SK-MEL-5 (cell line): Measurements from ENCODE around the gene KRT82. TPM values are rescaled to one million over a fixed set of nuclear protein-coding genes. Genes with fewer than 3 reads are reported as not detected.
"Not testable (repeated sequence)": the region's sequence is repeated elsewhere in the genome, so short reads cannot be mapped to it uniquely, and the experiment has no call there.

ENCODE experiments used
- DNase-seq: peaks from one replicate; pipeline ENCODE4 v3.0.0-alpha.2; 2016; ENCODE audit warnings: low read depth, low spot score
- in situ Hi-C: cut with HindIII; loops from 2 replicates; pipeline ENCODE4 v1.10.0; 2016; ENCODE audit warnings: low sequenced_read_pairs, high pct_unique_total_duplicates, low pct_unique_long_range_greater_than_20kb
- total RNA-seq: library from RNA; depleted of rRNA; stranded (reverse); fragments of >200 nt; shearing (Covaris generic); gene quantifications from 2 replicates; pipeline ENCODE4 v1.2.3, GENCODE V29; 2014

The KRT82 gene
- total RNA-seq, 1 experiment from 2014 or later: not detected

GRCh38 chr12:52417740-52418139, 11.6 kb upstream of the KRT82 start:
- DNase-seq: no peak
- in situ Hi-C loops: no loop called here

DNA sequence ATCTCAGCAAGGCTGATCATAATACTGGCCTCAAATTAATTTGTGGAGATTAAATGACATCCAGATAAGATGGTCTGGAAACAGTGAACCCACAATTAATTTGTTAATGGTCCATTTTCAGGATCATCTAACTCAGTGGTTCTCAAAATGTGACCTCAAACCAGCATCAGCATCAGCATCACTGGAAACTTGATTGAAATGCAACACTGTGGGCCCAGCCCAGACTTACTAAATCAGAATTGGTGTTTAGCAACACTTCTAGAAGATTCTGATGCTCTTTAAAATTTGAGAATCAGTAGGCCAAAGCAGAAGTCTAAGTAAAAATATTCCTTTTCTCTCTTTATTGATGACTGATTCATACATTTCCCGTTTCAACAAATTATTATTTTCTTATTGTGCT, 10.7 kb upstream of the KRT82 start:
- no peak for DNase-seq
- in situ Hi-C loops: no loop called here

DNA sequence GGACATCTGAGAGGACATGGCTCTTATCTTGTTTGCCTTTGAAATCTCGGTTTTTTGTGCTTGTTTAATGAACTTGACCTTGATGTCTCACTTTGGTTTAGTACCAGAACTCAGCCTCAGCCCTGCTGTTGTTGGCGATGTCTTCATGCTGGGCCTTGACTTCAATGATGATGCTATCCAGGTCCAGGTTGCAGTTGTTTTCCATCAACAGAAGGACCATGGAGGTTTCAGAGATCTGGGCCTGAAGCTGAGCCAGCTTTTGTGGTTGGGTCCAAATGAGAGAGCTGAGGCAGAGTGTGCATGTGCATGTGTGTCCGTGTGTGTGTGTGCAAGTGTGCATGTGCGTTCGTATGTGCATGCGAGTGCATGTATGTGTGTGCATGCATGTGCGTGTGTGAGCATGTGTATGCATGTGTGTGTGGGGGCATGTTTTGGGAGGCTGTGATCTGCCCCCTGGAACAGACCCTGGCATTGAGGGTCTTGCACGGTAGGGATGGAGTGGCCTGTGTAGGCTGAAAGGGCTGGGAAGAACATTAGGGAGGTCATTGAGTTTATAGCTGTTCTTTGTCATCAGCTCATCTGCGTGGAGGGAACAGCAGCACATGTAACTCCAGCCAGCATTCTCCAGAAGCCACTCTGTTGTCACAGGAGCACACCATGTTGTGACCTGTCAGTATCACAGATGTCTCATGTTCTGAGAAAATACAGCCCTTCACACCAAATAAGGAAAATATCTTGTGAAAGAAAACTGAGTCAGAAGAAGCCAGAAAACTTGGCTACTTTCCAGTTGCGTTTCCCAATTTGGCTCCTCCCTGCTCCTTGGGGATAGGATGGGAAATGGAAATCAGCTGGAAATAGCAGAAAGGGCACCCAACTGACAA, 10.0 kb upstream of the KRT82 start:
- DNase-seq: peak; percentile 12
- in situ Hi-C loops: no loop called here

GRCh38 chr12:52414936-52415335, 8.8 kb upstream of the KRT82 start:
- DNase-seq: no peak
- in situ Hi-C loops: no loop called here

DNA sequence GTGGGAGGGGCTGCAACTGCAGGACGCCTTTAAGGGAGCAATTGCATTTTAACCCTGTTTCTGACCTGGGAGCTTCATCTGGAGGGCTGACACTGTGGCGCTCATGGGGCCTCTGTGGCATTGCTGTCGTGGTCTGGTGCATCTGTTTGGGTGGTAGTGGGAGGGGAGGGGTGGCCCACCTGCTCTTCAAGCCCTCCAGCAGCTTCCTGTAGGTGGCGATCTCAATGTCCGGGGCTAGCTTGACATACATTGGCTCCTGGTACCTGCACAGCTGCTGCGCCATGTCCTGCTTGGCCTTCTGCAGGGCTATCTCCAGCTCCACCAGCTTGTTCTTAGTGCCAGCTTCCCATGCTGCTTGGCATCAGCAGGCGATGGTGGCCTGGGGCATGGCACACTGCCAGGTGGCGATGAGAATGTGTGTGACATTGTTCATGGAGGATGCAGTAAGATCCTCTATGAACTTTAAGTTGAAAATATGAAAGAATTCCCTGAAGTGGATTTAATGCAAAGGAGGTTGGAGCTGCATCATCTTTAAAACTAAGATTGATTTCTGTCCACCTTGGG, 7.7 kb upstream of the KRT82 start:
- no peak for DNase-seq
- in situ Hi-C loops: no loop called here

DNA sequence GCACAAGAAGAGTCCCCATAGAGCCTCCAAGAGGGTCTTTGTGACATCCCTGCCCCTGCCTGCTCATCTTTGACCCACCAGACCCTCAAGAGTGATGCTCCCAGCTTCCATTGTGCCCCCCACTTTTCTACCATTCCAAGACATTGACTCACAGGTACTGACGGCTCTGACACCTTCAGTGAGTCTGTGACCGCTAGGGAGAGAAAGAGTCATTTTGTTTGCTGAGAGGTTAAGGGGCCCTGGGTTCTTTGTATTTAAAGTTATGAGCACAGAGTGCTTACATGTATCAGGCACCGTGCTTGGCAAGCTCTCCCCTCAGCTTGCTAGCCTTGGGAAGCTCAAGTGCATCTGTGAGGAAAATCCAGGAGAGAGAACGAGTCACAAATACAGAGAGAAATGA, 7.1 kb upstream of the KRT82 start:
- in situ Hi-C loops: no loop called here
- no peak for DNase-seq

DNA sequence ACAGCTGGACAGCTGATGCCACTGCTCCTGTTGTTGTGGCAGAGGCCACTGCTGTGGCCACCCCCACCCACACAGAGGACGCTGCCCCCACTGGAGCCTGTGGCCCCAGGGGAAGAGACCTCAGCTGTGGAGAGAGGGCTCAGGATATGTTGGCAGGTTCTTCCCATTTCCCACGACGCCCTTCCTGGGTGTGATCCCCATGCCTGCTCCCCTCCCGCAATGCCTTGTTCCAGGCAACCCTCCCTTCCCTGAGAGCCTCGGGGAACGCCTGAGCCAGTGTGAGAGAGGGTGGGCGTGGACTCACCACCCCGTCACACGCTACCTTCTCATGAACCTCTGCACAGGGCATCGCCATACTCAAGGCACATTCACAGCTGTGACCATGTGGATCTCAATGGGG, 5.7 kb upstream of the KRT82 start:
- in situ Hi-C loops: no loop called here
- DNase-seq: no peak

GRCh38 chr12:52410589-52411248, 4.6 kb upstream of the KRT82 start:
- in situ Hi-C loops, DNase-seq: not testable (repeated sequence)

GRCh38 chr12:52407918-52408317, 1.8 kb upstream of the KRT82 start:
- peak; percentile 4 for DNase-seq
- in situ Hi-C loops: no loop called here

DNA sequence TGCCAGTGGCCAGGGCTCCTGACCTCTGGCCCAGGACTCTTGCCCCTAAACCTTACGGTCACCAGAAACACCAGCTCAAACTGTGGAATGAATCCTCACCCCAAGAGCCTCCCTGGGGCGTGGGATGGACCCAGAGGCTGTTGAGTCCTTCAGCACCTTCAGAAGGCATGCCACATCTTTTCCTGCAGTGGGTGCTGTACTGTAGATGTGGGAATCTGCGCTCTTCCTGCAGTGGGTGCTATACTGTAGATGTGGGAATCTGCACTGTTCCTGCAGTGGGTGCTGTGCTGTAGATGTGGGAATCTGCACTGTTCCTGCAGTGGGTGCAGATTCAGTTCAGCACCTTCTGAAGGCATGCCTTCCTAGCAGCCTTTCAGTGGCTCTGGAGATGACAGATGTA, 1.2 kb downstream of the KRT82 start:
- in situ Hi-C loops: no loop called here

DNA sequence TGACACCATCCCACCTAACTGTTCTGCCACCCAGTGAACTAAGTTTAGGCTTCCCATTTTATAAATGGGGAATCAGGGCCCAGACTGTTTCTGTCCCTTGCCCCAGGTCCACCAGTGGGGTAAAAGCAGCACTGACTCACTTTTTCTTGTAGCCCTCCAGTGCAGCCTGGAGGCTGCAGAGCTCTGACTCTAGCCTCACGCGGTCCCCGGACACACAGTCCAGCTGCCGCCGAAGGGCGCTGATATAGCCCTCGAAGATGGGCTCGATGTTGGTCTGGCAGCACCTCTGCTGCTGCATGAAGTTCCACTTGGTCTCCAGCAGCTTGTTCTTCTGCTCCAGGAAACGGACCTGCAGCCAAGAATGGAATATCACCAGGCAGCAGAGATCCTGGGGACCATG, 2.6 kb downstream of the KRT82 start:
- no peak for DNase-seq
- in situ Hi-C loops: no loop called here

More for the DNA sequence above, 1.2 kb downstream of the KRT82 start:
- peak; percentile 32 for DNase-seq

DNA sequence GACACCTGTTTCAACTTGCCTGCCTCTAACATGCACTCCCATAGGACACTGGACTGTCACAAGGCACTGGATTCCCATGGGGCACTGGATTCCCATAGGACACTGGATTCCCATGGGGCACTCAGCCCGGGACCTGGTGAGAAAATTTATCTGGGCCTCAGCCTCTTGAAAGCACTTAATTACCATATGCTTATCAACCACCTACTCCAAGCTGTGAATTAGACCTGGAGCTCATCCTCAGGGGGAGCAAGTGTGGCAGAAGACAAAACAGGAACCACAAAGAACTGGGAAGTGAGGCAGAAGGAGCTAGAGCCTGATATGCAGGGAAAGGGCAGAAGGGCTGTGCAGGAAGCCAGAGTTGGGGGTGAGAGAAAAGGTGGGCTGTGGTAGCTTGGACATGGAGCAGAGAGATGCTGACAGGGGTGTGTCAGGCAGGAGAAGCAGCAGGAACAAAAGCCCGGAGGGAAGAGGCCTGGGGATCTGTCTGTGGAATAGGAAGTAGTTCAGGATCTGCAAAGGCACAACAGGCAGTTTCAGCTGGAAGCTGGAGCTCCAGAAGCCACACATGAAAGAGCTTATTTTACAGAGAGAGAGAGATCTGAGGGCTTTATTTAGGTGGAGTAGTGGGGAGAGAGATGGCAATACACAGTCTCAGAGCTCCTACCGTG, 3.1 kb downstream of the KRT82 start:
- no peak for DNase-seq
- in situ Hi-C loops: no loop called here

DNA sequence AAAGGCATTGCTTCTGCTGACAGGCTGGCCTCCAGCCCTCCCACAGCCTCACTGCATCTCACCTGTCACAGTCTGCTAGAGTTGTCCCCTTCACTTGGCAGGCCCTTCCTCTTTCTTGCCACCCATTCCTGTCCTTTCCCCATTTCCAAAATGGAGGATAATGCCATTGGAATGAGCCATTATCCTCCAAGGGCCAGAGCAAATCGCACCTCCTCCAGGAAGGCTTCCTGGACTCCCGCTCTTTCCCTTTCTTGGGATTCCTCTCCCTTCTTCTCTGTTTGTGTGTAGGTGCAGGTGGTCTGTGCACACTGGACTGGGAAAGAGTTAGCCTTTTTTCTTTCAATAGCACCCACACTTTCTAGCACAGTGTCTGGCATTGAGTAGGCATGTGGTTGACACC, 3.8 kb downstream of the KRT82 start:
- in situ Hi-C loops: no loop called here

GRCh38 chr12:52401926-52402325, 4.2 kb downstream of the KRT82 start:
- in situ Hi-C loops: no loop called here
- DNase-seq: no peak

More for the DNA sequence above, 3.8 kb downstream of the KRT82 start:
- no peak for DNase-seq

GRCh38 chr12:52401526-52401925, 4.6 kb downstream of the KRT82 start:
- in situ Hi-C loops: no loop called here

DNA sequence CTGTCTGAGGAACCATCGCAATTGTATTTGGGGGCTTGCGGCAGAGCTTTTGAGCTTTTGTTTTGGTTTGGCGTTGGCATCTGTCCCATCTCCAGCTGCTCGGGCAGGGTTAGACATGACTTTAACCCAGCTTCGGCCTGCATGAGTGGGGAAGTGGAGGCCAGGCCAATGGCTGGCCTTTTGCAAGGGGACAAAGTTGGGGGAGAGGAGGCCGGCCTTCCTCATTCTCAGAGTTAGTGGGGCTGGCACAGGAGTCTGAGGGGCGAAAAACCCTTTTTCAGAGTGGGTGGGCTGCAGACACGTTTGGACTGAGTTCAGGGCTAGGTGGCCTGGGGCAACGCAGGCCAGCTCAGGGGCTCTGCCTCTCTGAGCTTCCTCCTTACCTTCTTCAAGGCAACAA, 5.2 kb downstream of the KRT82 start:
- DNase-seq: no peak
- in situ Hi-C loops: no loop called here

More at GRCh38 chr12:52401526-52401925, 4.6 kb downstream of the KRT82 start:
- DNase-seq: no peak

DNA sequence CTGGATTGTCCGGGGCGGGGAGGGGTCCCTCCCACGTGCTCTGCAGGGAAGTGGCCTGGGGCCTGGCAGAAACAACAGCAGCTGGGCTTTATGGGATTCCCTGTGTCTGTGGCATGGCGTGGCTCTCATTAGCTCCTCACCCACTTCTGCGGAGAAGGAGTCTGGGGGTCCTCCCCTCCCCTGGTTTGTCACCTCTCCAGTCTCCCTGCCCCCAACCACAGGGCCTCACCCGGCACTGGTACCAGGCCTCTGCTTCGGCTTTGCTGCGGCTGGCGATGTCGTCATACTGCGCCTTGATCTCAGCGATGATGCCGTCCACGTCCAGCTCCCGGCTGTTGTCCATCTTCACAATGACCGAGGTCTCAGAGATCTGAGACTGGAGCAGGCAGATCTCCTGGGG, 6.4 kb downstream of the KRT82 start:
- DNase-seq: no peak
- in situ Hi-C loops: no loop called here

GRCh38 chr12:52398176-52398575, 8.0 kb downstream of the KRT82 start:
- peak; percentile 9 for DNase-seq
- in situ Hi-C loops: no loop called here
